Measurements from ENCODE around the gene MKRN2OS. TPM values are rescaled to one million over a fixed set of nuclear protein-coding genes. Genes with fewer than 3 reads are reported as not detected.

MKRN2OS gene
- total RNA-seq, 1 experiment from 2014 or later, result not detected

- DNase-seq (ENCODE audit: low read depth), result no peak
Observed at GRCh38 chr3:12513694-12514446, 31.4 kb downstream of the MKRN2OS start.

GRCh38 chr3:12512534-12513118 lies 32.7 kb downstream of the MKRN2OS start:
- DNase-seq (ENCODE audit: low read depth), result no peak

GRCh38 chr3:12509466-12509865 lies 35.8 kb downstream of the MKRN2OS start:
- DNase-seq (ENCODE audit: low read depth), result no peak

- DNase-seq (ENCODE audit: low read depth), result peak; percentile 99
Observed at GRCh38 chr3:12508291-12508700, 37.0 kb downstream of the MKRN2OS start.

- peak; percentile 93 for DNase-seq (ENCODE audit: low read depth)
Observed at GRCh38 chr3:12507591-12508281, 37.6 kb downstream of the MKRN2OS start.

GRCh38 chr3:12506201-12506709 lies 39.0 kb downstream of the MKRN2OS start:
- DNase-seq (ENCODE audit: low read depth), result no peak

- no peak for DNase-seq (ENCODE audit: low read depth)
Observed at GRCh38 chr3:12503126-12503957, 42.0 kb downstream of the MKRN2OS start.

- peak; percentile 77 for DNase-seq (ENCODE audit: low read depth)
Observed at GRCh38 chr3:12501360-12502020, 43.8 kb downstream of the MKRN2OS start.

GRCh38 chr3:12499474-12499873 lies 45.8 kb downstream of the MKRN2OS start:
- no peak for DNase-seq (ENCODE audit: low read depth)

GRCh38 chr3:12496453-12496761 lies 48.9 kb downstream of the MKRN2OS start:
- no peak for DNase-seq (ENCODE audit: low read depth)

- DNase-seq (ENCODE audit: low read depth), result no peak
Observed at GRCh38 chr3:12495749-12496452, 49.4 kb downstream of the MKRN2OS start.

GRCh38 chr3:12490547-12490946 lies 54.8 kb downstream of the MKRN2OS start:
- peak; percentile 80 for DNase-seq (ENCODE audit: low read depth)

- DNase-seq (ENCODE audit: low read depth), result peak; percentile 68
Observed at GRCh38 chr3:12489832-12490231, 55.5 kb downstream of the MKRN2OS start.

Other genes with a start within 250 kb of the MKRN2OS start
- gene TSEN2, start 61.0 kb downstream of the MKRN2OS start, total RNA-seq (2014; rRNA removed), result 14.6 and 17.9 TPM in 2 replicates
- 40.3 and 49.9 TPM in 2 replicates for gene MKRN2, start 11.6 kb upstream of the MKRN2OS start, total RNA-seq (2014; rRNA removed)
- gene RAF1, start 118.6 kb upstream of the MKRN2OS start, total RNA-seq (2014; rRNA removed), result 115 and 120 TPM in 2 replicates
- gene TMEM40, start 213.8 kb upstream of the MKRN2OS start, total RNA-seq (2014; rRNA removed), result not detected in 2 replicates

Data from LHCN-M2 (cell line).